Lung (tissue), 12 donors: ENCODE results near the gene OR2M2. TPM values are rescaled to one million over a fixed set of nuclear protein-coding genes. Genes with fewer than 3 reads are reported as not detected.

Experiments used
- ATAC-seq: fragments of 200-7000 bp; cut with Tn5 transposase; one replicate; pipeline ENCODE4 v1.9.1; 2020; ENCODE audit warnings: moderate number of reproducible peaks; ENCODE audit not compliant: insufficient read depth, low FRiP score
- DNase-seq, 3 donors: peaks; one replicate each; pipeline ENCODE4 v3.0.0-alpha.2; 2013 to 2017
- H3K27ac ChIP-seq, 2 donors: one replicate each; pipeline ENCODE4 v1.5.1; 2013; ENCODE audit warnings: mild to moderate bottlenecking in 2 of 2, moderate library complexity in 2 of 2, control low read depth in 1 of 2, inconsistent platforms in 1 of 2, low read depth in 1 of 2, low read length in 1 of 2
- H3K27me3 ChIP-seq, 3 donors: one replicate each; pipeline ENCODE4 v1.5.1; 2013; ENCODE audit warnings: low read length in 2 of 3; ENCODE audit not compliant: control insufficient read depth in 3 of 3, insufficient read depth in 3 of 3
- H3K36me3 ChIP-seq, 4 donors: one replicate each; pipeline ENCODE4 v1.5.1; 2013; ENCODE audit warnings: low read length in 4 of 4, mild to moderate bottlenecking in 1 of 4, moderate library complexity in 1 of 4; ENCODE audit not compliant: control insufficient read depth in 4 of 4, insufficient read depth in 4 of 4
- H3K4me1 ChIP-seq, 5 donors: one replicate each; pipeline ENCODE4 v1.5.1; 2013; ENCODE audit warnings: low read length in 5 of 5, mild to moderate bottlenecking in 2 of 5, moderate library complexity in 1 of 5; ENCODE audit not compliant: control insufficient read depth in 5 of 5, insufficient read depth in 5 of 5
- H3K4me3 ChIP-seq: one replicate; pipeline ENCODE4 v1.5.1; 2013; ENCODE audit warnings: mild to moderate bottlenecking, control low read depth, moderate library complexity
- H3K9ac ChIP-seq, 2 donors: one replicate each; pipeline ENCODE4 v1.5.1; 2013; ENCODE audit warnings: low read length in 2 of 2, control low read depth in 1 of 2; ENCODE audit not compliant: insufficient read depth in 1 of 2
- H3K9me3 ChIP-seq, 4 donors: one replicate each; pipeline ENCODE4 v1.5.1; 2013; ENCODE audit warnings: low read length in 3 of 4, mild to moderate bottlenecking in 1 of 4, moderate library complexity in 1 of 4; ENCODE audit not compliant: control insufficient read depth in 4 of 4, insufficient read depth in 3 of 4
- CTCF ChIP-seq: IDR thresholded peaks from 2 replicates; pipeline ENCODE4 v1.5.1; 2012; ENCODE audit warnings: mild to moderate bottlenecking; ENCODE audit errors: control extremely low read depth, extremely low read depth
- WGBS, 2 donors: extraction: QIAGEN DNeasy Blood & Tissue Kit; methylation state at CpG; one replicate each; pipeline ENCODE4 v1.1.7; 2013; 5-methylcytosine and 5-hydroxymethylcytosine counted together
- polyA plus RNA-seq, 2 donors: library from polyadenylated mRNA; stranded (reverse); fragments of 200-250 nt; gene quantifications; one replicate each; pipeline ENCODE4 v1.2.1, GENCODE V29; 2013
- total RNA-seq, 2 donors: library from RNA; depleted of rRNA in 1 of 2; stranded (reverse); fragments of >200 nt in 1 of 2; gene quantifications; one replicate each; pipeline ENCODE4 v1.2.1, GENCODE V29; 2014 to 2021
- donor health status: control.
- donor health status: control.
- donor health status: Bipolar disorder and iron deficiency.
- donor health status: healthy.
- donor health status: DM: yes; HTN: yes; CAD: no.

The OR2M2 gene
- total and polyA plus RNA-seq, 4 donors = not detected

- peaks cover 0 to 10% (median 0%) of the 10 kb centered on the region in 4 donors for H3K9me3 ChIP-seq
- no peaks in the 10 kb centered on the region for H3K27me3 ChIP-seq
- H3K4me3 ChIP-seq = no peak within 1 kb of the TSS
- ATAC-seq (no peak), DNase-seq (no peak)
- no peaks in the 10 kb centered on the region for H3K4me1 ChIP-seq
- H3K36me3 ChIP-seq = no peaks in the 10 kb centered on the region
- H3K9ac ChIP-seq = no peak within 1 kb of the TSS
- no peak within 1 kb of the TSS for H3K27ac ChIP-seq
- no peak for TF ChIP-seq CTCF
- WGBS, 2 donors = 59 to 68% methylated on average over 4 of the region's 4 CpGs
Measured at GRCh38 chr1:248196965-248197364, 22.3 kb downstream of the OR2M2 start, which contains the start of gene OR2M3. Gene OR2M3 (plus strand): TSS chr1:248197265. CDS start chr1:248203068, 5,803 bp downstream.

- Histone ChIP-seq H3K9me3 (peaks cover 0 to 2% (median 0%) of the 10 kb centered on the region in 4 donors), H3K27ac (no peak overlapping the region), H3K36me3 (no peaks in the 10 kb centered on the region), H3K9ac (no peak overlapping the region), H3K27me3 (no peaks in the 10 kb centered on the region), H3K4me3 (no peak overlapping the region), H3K4me1 (no peaks in the 10 kb centered on the region)
- WGBS, 2 donors = 94 to 98% methylated on average over 1 of the region's 1 CpG
- no peak for TF ChIP-seq CTCF
- DNase-seq (no peak), ATAC-seq (no peak)
Measured at GRCh38 chr1:248215880-248216279, 41.3 kb downstream of the OR2M2 start.

- WGBS, 2 donors = 89 to 93% methylated on average over 1 of the region's 1 CpG
- Histone ChIP-seq H3K27ac (no peak overlapping the region), H3K27me3 (no peaks in the 10 kb centered on the region), H3K4me1 (no peaks in the 10 kb centered on the region), H3K9ac (no peak overlapping the region), H3K9me3 (peaks cover 0 to 15% (median 7%) of the 10 kb centered on the region in 4 donors), H3K4me3 (no peak overlapping the region), H3K36me3 (no peaks in the 10 kb centered on the region)
- ATAC-seq = no peak
- no peak for DNase-seq
- TF ChIP-seq CTCF = no peak
Measured at GRCh38 chr1:248225537-248225936, 50.9 kb downstream of the OR2M2 start.

GRCh38 chr1:248229360-248229908, 54.8 kb downstream of the OR2M2 start:
- Histone ChIP-seq H3K4me3 (no peak overlapping the region), H3K27ac (no peak overlapping the region), H3K27me3 (no peaks in the 10 kb centered on the region), H3K9me3 (peaks cover 0 to 14% (median 7%) of the 10 kb centered on the region in 4 donors), H3K4me1 (no peaks in the 10 kb centered on the region), H3K9ac (no peak overlapping the region), H3K36me3 (no peaks in the 10 kb centered on the region)
- no peak for TF ChIP-seq CTCF
- 70 to 86% methylated on average over 6 of the region's 6 CpGs for WGBS, 2 donors
- ATAC-seq = no peak
- DNase-seq = no peak
